ENCODE results near the gene CPLANE1.

GRCh38 chr5:37174928-37175327, 74.2 kb downstream of the CPLANE1 start:
- TF ChIP-seq POLR2A (IDR thresholded peaks at IDR 0.05) (no peak), CTCF (IDR thresholded peaks at IDR 0.05) (no peak)

All from body of pancreas (tissue), 4 donors.